Measurements from ENCODE around the gene CASKIN1.

DNA sequence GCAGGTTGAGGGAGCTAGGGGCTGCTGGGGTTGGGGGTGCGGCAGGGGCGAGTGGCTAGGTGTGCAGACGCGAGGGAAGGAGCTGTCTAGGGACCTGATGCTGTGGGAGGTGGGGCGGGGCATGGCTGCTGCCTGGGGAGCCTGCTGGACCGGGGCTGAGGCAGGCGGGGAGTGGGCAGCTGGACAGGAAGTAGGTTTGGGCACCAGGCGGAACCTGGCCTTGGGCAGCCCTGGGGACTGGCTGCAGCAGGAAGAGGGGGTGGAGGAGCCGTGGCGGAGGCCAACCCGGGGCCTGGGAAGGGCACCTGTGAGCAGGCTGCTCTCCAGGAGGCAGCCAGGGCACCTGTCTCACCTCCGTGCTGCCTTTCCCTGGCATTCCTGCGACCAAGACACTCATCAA is 34.0 kb upstream of the CASKIN1 start:
- TF ChIP-seq, protein P1, sequence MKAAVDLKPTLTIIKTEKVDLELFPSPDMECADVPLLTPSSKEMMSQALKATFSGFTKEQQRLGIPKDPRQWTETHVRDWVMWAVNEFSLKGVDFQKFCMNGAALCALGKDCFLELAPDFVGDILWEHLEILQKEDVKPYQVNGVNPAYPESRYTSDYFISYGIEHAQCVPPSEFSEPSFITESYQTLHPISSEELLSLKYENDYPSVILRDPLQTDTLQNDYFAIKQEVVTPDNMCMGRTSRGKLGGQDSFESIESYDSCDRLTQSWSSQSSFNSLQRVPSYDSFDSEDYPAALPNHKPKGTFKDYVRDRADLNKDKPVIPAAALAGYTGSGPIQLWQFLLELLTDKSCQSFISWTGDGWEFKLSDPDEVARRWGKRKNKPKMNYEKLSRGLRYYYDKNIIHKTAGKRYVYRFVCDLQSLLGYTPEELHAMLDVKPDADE (IDR thresholded peaks at IDR 0.05), result no peak
- TF ChIP-seq POLR2AphosphoS5 (IDR thresholded peaks at IDR 0.05; ENCODE audit: low read depth), result no peak
- no peak for TF ChIP-seq EZH2 (IDR thresholded peaks at IDR 0.05; ENCODE audit: low read depth, unreplicated experiment)
- TF ChIP-seq, protein P2, sequence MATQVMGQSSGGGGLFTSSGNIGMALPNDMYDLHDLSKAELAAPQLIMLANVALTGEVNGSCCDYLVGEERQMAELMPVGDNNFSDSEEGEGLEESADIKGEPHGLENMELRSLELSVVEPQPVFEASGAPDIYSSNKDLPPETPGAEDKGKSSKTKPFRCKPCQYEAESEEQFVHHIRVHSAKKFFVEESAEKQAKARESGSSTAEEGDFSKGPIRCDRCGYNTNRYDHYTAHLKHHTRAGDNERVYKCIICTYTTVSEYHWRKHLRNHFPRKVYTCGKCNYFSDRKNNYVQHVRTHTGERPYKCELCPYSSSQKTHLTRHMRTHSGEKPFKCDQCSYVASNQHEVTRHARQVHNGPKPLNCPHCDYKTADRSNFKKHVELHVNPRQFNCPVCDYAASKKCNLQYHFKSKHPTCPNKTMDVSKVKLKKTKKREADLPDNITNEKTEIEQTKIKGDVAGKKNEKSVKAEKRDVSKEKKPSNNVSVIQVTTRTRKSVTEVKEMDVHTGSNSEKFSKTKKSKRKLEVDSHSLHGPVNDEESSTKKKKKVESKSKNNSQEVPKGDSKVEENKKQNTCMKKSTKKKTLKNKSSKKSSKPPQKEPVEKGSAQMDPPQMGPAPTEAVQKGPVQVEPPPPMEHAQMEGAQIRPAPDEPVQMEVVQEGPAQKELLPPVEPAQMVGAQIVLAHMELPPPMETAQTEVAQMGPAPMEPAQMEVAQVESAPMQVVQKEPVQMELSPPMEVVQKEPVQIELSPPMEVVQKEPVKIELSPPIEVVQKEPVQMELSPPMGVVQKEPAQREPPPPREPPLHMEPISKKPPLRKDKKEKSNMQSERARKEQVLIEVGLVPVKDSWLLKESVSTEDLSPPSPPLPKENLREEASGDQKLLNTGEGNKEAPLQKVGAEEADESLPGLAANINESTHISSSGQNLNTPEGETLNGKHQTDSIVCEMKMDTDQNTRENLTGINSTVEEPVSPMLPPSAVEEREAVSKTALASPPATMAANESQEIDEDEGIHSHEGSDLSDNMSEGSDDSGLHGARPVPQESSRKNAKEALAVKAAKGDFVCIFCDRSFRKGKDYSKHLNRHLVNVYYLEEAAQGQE (IDR thresholded peaks at IDR 0.05; ENCODE audit: unreplicated experiment), result no peak
- TF ChIP-seq STAT1 (IDR thresholded peaks at IDR 0.05; ENCODE audit: unreplicated experiment), result no peak
- TF ChIP-seq, protein P3, sequence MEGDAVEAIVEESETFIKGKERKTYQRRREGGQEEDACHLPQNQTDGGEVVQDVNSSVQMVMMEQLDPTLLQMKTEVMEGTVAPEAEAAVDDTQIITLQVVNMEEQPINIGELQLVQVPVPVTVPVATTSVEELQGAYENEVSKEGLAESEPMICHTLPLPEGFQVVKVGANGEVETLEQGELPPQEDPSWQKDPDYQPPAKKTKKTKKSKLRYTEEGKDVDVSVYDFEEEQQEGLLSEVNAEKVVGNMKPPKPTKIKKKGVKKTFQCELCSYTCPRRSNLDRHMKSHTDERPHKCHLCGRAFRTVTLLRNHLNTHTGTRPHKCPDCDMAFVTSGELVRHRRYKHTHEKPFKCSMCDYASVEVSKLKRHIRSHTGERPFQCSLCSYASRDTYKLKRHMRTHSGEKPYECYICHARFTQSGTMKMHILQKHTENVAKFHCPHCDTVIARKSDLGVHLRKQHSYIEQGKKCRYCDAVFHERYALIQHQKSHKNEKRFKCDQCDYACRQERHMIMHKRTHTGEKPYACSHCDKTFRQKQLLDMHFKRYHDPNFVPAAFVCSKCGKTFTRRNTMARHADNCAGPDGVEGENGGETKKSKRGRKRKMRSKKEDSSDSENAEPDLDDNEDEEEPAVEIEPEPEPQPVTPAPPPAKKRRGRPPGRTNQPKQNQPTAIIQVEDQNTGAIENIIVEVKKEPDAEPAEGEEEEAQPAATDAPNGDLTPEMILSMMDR (conservative IDR thresholded peaks at IDR 0.05; ENCODE audit: low read depth in 2 of 2), result no peak
- no peak for TF ChIP-seq CREB1 (CRISPR knock-in tag; IDR thresholded peaks at IDR 0.05; ENCODE audit: low read depth)
- TF ChIP-seq JUNB (IDR thresholded peaks at IDR 0.05; ENCODE audit: unreplicated experiment), result no peak
- TF ChIP-seq ZNF114 (CRISPR knock-in tag; IDR thresholded peaks at IDR 0.05), result no peak
- TF ChIP-seq EZH2phosphoT487 (IDR thresholded peaks at IDR 0.05; ENCODE audit: unreplicated experiment), result no peak
- no peak for TF ChIP-seq NANOG (IDR thresholded peaks at IDR 0.05; ENCODE audit: borderline replicate concordance)
- no peak for TF ChIP-seq ZNF331 (CRISPR knock-in tag; IDR thresholded peaks at IDR 0.05; ENCODE audit: low read depth)
- TF ChIP-seq, protein P4, sequence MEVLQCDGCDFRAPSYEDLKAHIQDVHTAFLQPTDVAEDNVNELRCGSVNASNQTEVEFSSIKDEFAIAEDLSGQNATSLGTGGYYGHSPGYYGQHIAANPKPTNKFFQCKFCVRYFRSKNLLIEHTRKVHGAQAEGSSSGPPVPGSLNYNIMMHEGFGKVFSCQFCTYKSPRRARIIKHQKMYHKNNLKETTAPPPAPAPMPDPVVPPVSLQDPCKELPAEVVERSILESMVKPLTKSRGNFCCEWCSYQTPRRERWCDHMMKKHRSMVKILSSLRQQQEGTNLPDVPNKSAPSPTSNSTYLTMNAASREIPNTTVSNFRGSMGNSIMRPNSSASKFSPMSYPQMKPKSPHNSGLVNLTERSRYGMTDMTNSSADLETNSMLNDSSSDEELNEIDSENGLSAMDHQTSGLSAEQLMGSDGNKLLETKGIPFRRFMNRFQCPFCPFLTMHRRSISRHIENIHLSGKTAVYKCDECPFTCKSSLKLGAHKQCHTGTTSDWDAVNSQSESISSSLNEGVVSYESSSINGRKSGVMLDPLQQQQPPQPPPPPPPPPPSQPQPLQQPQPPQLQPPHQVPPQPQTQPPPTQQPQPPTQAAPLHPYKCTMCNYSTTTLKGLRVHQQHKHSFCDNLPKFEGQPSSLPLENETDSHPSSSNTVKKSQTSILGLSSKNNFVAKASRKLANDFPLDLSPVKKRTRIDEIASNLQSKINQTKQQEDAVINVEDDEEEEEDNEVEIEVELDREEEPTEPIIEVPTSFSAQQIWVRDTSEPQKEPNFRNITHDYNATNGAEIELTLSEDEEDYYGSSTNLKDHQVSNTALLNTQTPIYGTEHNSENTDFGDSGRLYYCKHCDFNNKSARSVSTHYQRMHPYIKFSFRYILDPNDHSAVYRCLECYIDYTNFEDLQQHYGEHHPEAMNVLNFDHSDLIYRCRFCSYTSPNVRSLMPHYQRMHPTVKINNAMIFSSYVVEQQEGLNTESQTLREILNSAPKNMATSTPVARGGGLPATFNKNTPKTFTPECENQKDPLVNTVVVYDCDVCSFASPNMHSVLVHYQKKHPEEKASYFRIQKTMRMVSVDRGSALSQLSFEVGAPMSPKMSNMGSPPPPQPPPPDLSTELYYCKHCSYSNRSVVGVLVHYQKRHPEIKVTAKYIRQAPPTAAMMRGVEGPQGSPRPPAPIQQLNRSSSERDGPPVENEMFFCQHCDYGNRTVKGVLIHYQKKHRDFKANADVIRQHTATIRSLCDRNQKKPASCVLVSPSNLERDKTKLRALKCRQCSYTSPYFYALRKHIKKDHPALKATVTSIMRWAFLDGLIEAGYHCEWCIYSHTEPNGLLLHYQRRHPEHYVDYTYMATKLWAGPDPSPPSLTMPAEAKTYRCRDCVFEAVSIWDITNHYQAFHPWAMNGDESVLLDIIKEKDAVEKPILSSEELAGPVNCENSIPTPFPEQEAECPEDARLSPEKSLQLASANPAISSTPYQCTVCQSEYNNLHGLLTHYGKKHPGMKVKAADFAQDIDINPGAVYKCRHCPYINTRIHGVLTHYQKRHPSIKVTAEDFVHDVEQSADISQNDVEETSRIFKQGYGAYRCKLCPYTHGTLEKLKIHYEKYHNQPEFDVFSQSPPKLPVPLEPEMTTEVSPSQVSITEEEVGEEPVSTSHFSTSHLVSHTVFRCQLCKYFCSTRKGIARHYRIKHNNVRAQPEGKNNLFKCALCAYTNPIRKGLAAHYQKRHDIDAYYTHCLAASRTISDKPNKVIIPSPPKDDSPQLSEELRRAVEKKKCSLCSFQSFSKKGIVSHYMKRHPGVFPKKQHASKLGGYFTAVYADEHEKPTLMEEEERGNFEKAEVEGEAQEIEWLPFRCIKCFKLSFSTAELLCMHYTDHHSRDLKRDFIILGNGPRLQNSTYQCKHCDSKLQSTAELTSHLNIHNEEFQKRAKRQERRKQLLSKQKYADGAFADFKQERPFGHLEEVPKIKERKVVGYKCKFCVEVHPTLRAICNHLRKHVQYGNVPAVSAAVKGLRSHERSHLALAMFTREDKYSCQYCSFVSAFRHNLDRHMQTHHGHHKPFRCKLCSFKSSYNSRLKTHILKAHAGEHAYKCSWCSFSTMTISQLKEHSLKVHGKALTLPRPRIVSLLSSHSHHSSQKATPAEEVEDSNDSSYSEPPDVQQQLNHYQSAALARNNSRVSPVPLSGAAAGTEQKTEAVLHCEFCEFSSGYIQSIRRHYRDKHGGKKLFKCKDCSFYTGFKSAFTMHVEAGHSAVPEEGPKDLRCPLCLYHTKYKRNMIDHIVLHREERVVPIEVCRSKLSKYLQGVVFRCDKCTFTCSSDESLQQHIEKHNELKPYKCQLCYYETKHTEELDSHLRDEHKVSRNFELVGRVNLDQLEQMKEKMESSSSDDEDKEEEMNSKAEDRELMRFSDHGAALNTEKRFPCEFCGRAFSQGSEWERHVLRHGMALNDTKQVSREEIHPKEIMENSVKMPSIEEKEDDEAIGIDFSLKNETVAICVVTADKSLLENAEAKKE (CRISPR knock-in tag; IDR thresholded peaks at IDR 0.05), result no peak

Data from GM23338 (cell line).